Endodermal cell (in vitro differentiated cells): ENCODE measurements around the gene PSMC4. TPM values are rescaled to one million over a fixed set of nuclear protein-coding genes. Genes with fewer than 3 reads are reported as not detected.

ENCODE experiments used
- DNase-seq: peaks from one replicate; pipeline ENCODE4 v3.0.0-alpha.2; 2017
- H3K27ac ChIP-seq: 2 replicates; pipeline ENCODE4 v1.5.1; 2013; ENCODE audit warnings: mild to moderate bottlenecking, low read depth, low read length, moderate library complexity
- H3K27me3 ChIP-seq: 2 replicates; pipeline ENCODE4 v1.6.1; 2013; ENCODE audit warnings: mild to moderate bottlenecking, low read length, moderate library complexity; ENCODE audit not compliant: insufficient read depth, control insufficient read depth, poor library complexity, severe bottlenecking
- H3K36me3 ChIP-seq: 2 replicates; pipeline ENCODE4 v1.7.0; 2013; ENCODE audit warnings: mild to moderate bottlenecking, low read length, moderate library complexity; ENCODE audit not compliant: control insufficient read depth, insufficient read depth
- H3K4me1 ChIP-seq: one replicate; pipeline ENCODE4 v1.7.0; 2013; ENCODE audit warnings: low read length; ENCODE audit not compliant: control insufficient read depth, insufficient read depth
- H3K4me3 ChIP-seq: 2 replicates; pipeline ENCODE4 v1.5.1; 2013; ENCODE audit warnings: mild to moderate bottlenecking, low read length, moderate library complexity
- H3K9ac ChIP-seq: 2 replicates; pipeline ENCODE4 v1.6.1; 2013; ENCODE audit warnings: mild to moderate bottlenecking, low read length, moderate library complexity; ENCODE audit not compliant: poor library complexity, severe bottlenecking; ENCODE audit errors: extremely low read depth
- H3K9me3 ChIP-seq: 2 replicates; pipeline ENCODE4 v1.6.1; 2013; ENCODE audit warnings: mild to moderate bottlenecking, low read length, moderate library complexity; ENCODE audit not compliant: control insufficient read depth
- H3K27ac Mint-ChIP-seq: 2 replicates; pipeline ENCODE4 v1.8.0; 2020; ENCODE audit warnings: mixed read lengths
- H3K27me3 Mint-ChIP-seq: 2 replicates; pipeline ENCODE4 v1.8.0; 2021; ENCODE audit warnings: mild to moderate bottlenecking, mixed read lengths; ENCODE audit not compliant: insufficient read depth
- H3K36me3 Mint-ChIP-seq: 2 replicates; pipeline ENCODE4 v1.8.0; 2020; ENCODE audit warnings: low read depth, mixed read lengths
- H3K4me1 Mint-ChIP-seq: 2 replicates; pipeline ENCODE4 v1.8.0; 2020; ENCODE audit warnings: mixed read lengths
- H3K4me3 Mint-ChIP-seq: 2 replicates; pipeline ENCODE4 v1.8.0; 2020; ENCODE audit warnings: mild to moderate bottlenecking, moderate library complexity, mixed read lengths
- H3K9me3 Mint-ChIP-seq: 2 replicates; pipeline ENCODE4 v1.8.0; 2020; ENCODE audit warnings: mild to moderate bottlenecking, mixed read lengths
- WGBS, 2 experiments: methylation state at CpG; one replicate each; pipeline versions ENCODE4 v1.1.5 to v1.1.7; 2013; ENCODE audit warnings: missing lambda C conversion rate in 2 of 2, mixed read lengths in 1 of 2; ENCODE audit not compliant: insufficient coverage in 1 of 2, insufficient read length in 1 of 2; 5-methylcytosine and 5-hydroxymethylcytosine counted together
- total RNA-seq, 2 donors: library from RNA; stranded (reverse); fragmentation: NEBNext Ultra II Directional in 1 of 2; extraction: Animal tissue kit (Norgen Biotek cat#: 25700) in 1 of 2; gene quantifications; 2 replicates in 1 of 2; 3 replicates in 1 of 2; pipeline ENCODE4 v1.2.1, GENCODE V29; 2021
- TF ChIP-seq, protein P1 (sequence below): fragments of 200-600 bp; sonication (generic); conservative IDR thresholded peaks from 2 replicates; pipeline ENCODE4 v1.5.0; 2021; ENCODE audit warnings: antibody characterized with exemption, mild to moderate bottlenecking

Gene PSMC4
- total RNA-seq, 2 donors from 2014 or later, result 88.9 to 96.9 TPM

DNA sequence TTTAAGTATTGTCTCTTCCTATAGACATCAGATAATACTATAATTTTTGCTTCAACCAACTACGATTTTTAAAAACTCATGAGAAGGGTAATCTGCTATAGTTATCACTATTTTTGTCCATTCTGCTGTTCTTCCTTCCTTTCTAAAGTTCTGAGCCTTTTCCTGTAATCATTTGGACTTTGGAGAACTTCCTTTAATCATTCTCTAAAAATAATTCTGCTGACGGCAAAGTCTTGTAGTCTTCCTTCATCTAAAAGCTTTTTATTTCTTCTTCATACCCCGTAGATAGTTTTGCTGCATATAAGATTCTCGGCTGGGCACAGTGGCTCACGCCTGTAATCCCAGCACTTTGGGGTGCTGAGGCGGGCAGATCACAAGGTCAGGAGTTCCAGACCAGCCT lies 31.4 kb upstream of the PSMC4 start:
- H3K9me3 Mint-ChIP-seq, result no peaks in the 10 kb centered on the region
- H3K4me3 Mint-ChIP-seq, result no peak overlapping the region
- no peaks in the 10 kb centered on the region for H3K4me1 ChIP-seq
- H3K4me3 ChIP-seq, result no peak overlapping the region
- H3K9ac ChIP-seq, result no peak overlapping the region
- no peak for DNase-seq
- H3K27ac Mint-ChIP-seq, result no peak overlapping the region
- 92 to 93% methylated on average over 6 of the region's 6 CpGs for WGBS, 2 experiments
- no peaks in the 10 kb centered on the region for H3K27me3 Mint-ChIP-seq
- no peaks in the 10 kb centered on the region for H3K36me3 Mint-ChIP-seq
- no peaks in the 10 kb centered on the region for H3K27me3 ChIP-seq
- TF ChIP-seq, protein P1, sequence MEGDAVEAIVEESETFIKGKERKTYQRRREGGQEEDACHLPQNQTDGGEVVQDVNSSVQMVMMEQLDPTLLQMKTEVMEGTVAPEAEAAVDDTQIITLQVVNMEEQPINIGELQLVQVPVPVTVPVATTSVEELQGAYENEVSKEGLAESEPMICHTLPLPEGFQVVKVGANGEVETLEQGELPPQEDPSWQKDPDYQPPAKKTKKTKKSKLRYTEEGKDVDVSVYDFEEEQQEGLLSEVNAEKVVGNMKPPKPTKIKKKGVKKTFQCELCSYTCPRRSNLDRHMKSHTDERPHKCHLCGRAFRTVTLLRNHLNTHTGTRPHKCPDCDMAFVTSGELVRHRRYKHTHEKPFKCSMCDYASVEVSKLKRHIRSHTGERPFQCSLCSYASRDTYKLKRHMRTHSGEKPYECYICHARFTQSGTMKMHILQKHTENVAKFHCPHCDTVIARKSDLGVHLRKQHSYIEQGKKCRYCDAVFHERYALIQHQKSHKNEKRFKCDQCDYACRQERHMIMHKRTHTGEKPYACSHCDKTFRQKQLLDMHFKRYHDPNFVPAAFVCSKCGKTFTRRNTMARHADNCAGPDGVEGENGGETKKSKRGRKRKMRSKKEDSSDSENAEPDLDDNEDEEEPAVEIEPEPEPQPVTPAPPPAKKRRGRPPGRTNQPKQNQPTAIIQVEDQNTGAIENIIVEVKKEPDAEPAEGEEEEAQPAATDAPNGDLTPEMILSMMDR, result no peak
- no peaks in the 10 kb centered on the region for H3K36me3 ChIP-seq
- no peaks in the 10 kb centered on the region for H3K9me3 ChIP-seq
- H3K4me1 Mint-ChIP-seq, result peaks cover 13% of the 10 kb centered on the region
- H3K27ac ChIP-seq, result no peak overlapping the region

DNA sequence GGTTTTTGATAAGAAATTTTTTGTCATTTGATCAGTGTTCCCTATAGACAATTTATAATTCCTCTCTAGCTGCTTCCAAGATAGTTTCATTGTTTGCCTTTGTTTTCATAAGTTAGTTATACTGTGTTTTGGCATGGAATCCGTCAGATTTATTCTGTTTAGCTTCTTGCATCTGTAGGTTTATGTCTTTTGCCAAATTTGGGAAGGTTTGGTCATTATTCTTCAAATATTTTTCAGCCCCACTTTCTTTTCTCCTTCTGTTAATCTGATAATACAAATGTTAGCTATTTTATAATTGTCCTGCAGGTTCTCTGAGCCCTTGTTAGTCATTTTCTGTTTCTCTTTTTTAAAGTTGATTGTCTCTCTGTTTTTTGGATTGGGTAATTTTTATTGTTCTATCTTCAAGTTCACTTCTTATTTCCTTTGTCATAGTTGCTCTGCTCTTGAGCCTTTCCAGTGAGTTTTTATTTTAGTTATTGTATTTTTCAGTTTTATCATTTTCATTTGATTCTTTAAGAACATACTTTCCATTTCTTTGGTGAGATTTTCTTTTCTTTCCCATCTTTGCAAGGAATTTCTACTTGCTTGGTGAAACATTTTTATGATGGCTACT lies 30.6 kb upstream of the PSMC4 start:
- H3K36me3 ChIP-seq, result no peaks in the 10 kb centered on the region
- no peak overlapping the region for H3K9ac ChIP-seq
- no peak overlapping the region for H3K27ac ChIP-seq
- TF ChIP-seq, protein P1, result no peak
- no peak for DNase-seq
- no peak overlapping the region for H3K4me3 Mint-ChIP-seq
- no peak overlapping the region for H3K27ac Mint-ChIP-seq
- H3K27me3 Mint-ChIP-seq, result no peaks in the 10 kb centered on the region
- no peaks in the 10 kb centered on the region for H3K9me3 ChIP-seq
- H3K36me3 Mint-ChIP-seq, result no peaks in the 10 kb centered on the region
- H3K27me3 ChIP-seq, result no peaks in the 10 kb centered on the region
- WGBS, 2 experiments, result 83% methylated on average over 1 of the region's 1 CpG; no CpG with 5 or more reads in 1 of the 2 experiments
- H3K9me3 Mint-ChIP-seq, result no peaks in the 10 kb centered on the region
- peaks cover 13% of the 10 kb centered on the region for H3K4me1 Mint-ChIP-seq
- no peak overlapping the region for H3K4me3 ChIP-seq
- no peaks in the 10 kb centered on the region for H3K4me1 ChIP-seq

DNA sequence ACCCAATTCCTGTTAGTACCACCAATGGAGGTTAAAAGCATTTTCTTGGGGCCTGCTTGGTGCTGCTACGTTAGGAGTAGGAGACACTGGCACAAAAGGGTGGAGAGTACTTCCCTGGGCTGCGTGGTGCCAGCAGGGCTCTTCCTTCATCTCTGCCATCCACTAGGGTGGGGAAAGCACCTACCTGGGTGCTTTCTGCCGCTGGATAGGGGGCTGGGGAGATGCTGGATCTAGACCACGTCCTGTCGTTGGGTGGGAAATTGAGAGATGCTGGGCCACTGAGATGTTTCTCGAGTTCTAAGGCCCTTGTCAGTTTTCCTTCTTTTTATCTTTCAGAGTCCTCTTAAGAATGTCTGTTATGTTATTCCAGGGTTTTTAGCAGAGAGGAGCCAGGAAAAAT lies 29.8 kb upstream of the PSMC4 start:
- Mint-ChIP-seq H3K4me3 (no peak overlapping the region), H3K27me3 (no peaks in the 10 kb centered on the region), H3K27ac (no peak overlapping the region), H3K9me3 (no peaks in the 10 kb centered on the region), H3K4me1 (peaks cover 13% of the 10 kb centered on the region), H3K36me3 (no peaks in the 10 kb centered on the region)
- Histone ChIP-seq H3K9ac (no peak overlapping the region), H3K36me3 (no peaks in the 10 kb centered on the region), H3K27me3 (no peaks in the 10 kb centered on the region), H3K9me3 (no peaks in the 10 kb centered on the region), H3K4me1 (no peaks in the 10 kb centered on the region), H3K27ac (no peak overlapping the region), H3K4me3 (no peak overlapping the region)
- 85 to 92% methylated on average over 5 to 6 of the region's 6 CpGs for WGBS, 2 experiments
- DNase-seq, result no peak
- TF ChIP-seq, protein P1, result no peak
